ENCODE measurements around the gene PANX1. TPM values are rescaled to one million over a fixed set of nuclear protein-coding genes. Genes with fewer than 3 reads are reported as not detected.

PANX1 gene
- total RNA-seq, 1 experiment from 2014 or later = 62.9 TPM

- Histone ChIP-seq H3F3A (ENCODE audit: low read length, unreplicated experiment) (no peaks in the 10 kb centered on the region), H3K4me3 (ENCODE audit: low read length) (no peak overlapping the region), H3K9me3 (ENCODE audit: low read length) (no peaks in the 10 kb centered on the region), H3K27ac (ENCODE audit: low read length) (no peak overlapping the region), H2AFZ (ENCODE audit: low read length) (no peak overlapping the region), H3K9ac (ENCODE audit: low read length) (no peak overlapping the region), H4K20me1 (ENCODE audit: low read length) (peaks cover 73% of the 10 kb centered on the region), H3K9me2 (replicated peaks; ENCODE audit: low read length) (no peaks in the 10 kb centered on the region), H3K4me2 (ENCODE audit: low read length) (no peak overlapping the region), H3K4me1 (ENCODE audit: insufficient read depth, low read length) (peaks cover 56% of the 10 kb centered on the region), H3K79me2 (ENCODE audit: low read length) (peaks cover 82% of the 10 kb centered on the region), H3K27me3 (ENCODE audit: low read length) (no peaks in the 10 kb centered on the region), H3K36me3 (ENCODE audit: low read depth, low read length) (peaks cover 15% of the 10 kb centered on the region; the same call in 1 of the 2 replicates)
- intact Hi-C loops (cut with micrococcal nuclease) = no loop called here
- no peak for ATAC-seq
- no TSS peak for BruUV-seq (replicated peaks)
- ChIA-PET CTCF (no interaction called here), POLR2A (ENCODE audit: unreplicated experiment) (interaction anchor here (0.6 kb wide), 1 partner anchor 489 kb away, joined by 6 read pairs; the partner anchor contains the start of gene CEP295)
- DNase-seq = no peak
- TF ChIP-seq EZH2 (IDR thresholded peaks at IDR 0.05; ENCODE audit: low read length, unreplicated experiment) = no peak
Observed at GRCh38 chr11:94150704-94151685, 22.4 kb downstream of the PANX1 start.

GRCh38 chr11:94151903-94152677, 23.4 kb downstream of the PANX1 start:
- ATAC-seq (peak; percentile 95), DNase-seq (peak; percentile 96)
- ChIA-PET POLR2A (ENCODE audit: unreplicated experiment) (no interaction called here), CTCF (interaction anchor here (0.6 to 1.0 kb wide), 2 partner anchors 48 to 257 kb away, joined by 5 read pairs; no protein-coding TSS in a partner anchor)
- Histone ChIP-seq H2AFZ (ENCODE audit: low read length) (no peak overlapping the region), H3K4me1 (ENCODE audit: insufficient read depth, low read length) (peaks cover 56% of the 10 kb centered on the region), H3K27ac (ENCODE audit: low read length) (peak overlapping the region; percentile 52), H3K9me3 (ENCODE audit: low read length) (no peaks in the 10 kb centered on the region), H3K79me2 (ENCODE audit: low read length) (peaks cover 77% of the 10 kb centered on the region), H3F3A (ENCODE audit: low read length, unreplicated experiment) (no peaks in the 10 kb centered on the region), H3K4me3 (ENCODE audit: low read length) (no peak overlapping the region), H4K20me1 (ENCODE audit: low read length) (peaks cover 71% of the 10 kb centered on the region), H3K9me2 (replicated peaks; ENCODE audit: low read length) (no peaks in the 10 kb centered on the region), H3K27me3 (ENCODE audit: low read length) (no peaks in the 10 kb centered on the region), H3K36me3 (ENCODE audit: low read depth, low read length) (peaks cover 18% of the 10 kb centered on the region; the same call in 1 of the 2 replicates), H3K9ac (ENCODE audit: low read length) (no peak overlapping the region), H3K4me2 (ENCODE audit: low read length) (peak overlapping the region; percentile 37)
- TF ChIP-seq CTCF (conservative IDR thresholded peaks at IDR 0.05; ENCODE audit: low read depth, low read length) = no peak
- no peak for TF ChIP-seq EZH2 (IDR thresholded peaks at IDR 0.05; ENCODE audit: low read length, unreplicated experiment)
- TF ChIP-seq EZH2phosphoT487 (IDR thresholded peaks at IDR 0.05; ENCODE audit: borderline replicate concordance, low read length) = no peak; the same call in 1 of the 2 replicates
- intact Hi-C loops (cut with micrococcal nuclease) = no loop called here
- no TSS peak for BruUV-seq (replicated peaks)

- Histone ChIP-seq H3K79me2 (ENCODE audit: low read length) (peaks cover 72% of the 10 kb centered on the region), H3K27ac (ENCODE audit: low read length) (peak overlapping the region; percentile 52), H3K27me3 (ENCODE audit: low read length) (no peaks in the 10 kb centered on the region), H3K4me2 (ENCODE audit: low read length) (peak overlapping the region; percentile 37), H3K9ac (ENCODE audit: low read length) (no peak overlapping the region), H3K4me3 (ENCODE audit: low read length) (no peak overlapping the region), H3K36me3 (ENCODE audit: low read depth, low read length) (peaks cover 18% of the 10 kb centered on the region; the same call in 1 of the 2 replicates), H3F3A (ENCODE audit: low read length, unreplicated experiment) (no peaks in the 10 kb centered on the region), H4K20me1 (ENCODE audit: low read length) (peaks cover 66% of the 10 kb centered on the region), H3K4me1 (ENCODE audit: insufficient read depth, low read length) (peaks cover 56% of the 10 kb centered on the region), H3K9me3 (ENCODE audit: low read length) (no peaks in the 10 kb centered on the region), H3K9me2 (replicated peaks; ENCODE audit: low read length) (no peaks in the 10 kb centered on the region), H2AFZ (ENCODE audit: low read length) (no peak overlapping the region)
- ATAC-seq = no peak
- no peak for DNase-seq
- intact Hi-C loops (cut with micrococcal nuclease) = no loop called here
- no TSS peak for BruUV-seq (replicated peaks)
- TF ChIP-seq EZH2 (IDR thresholded peaks at IDR 0.05; ENCODE audit: low read length, unreplicated experiment) (no peak), CTCF (conservative IDR thresholded peaks at IDR 0.05; ENCODE audit: low read depth, low read length) (no peak), EZH2phosphoT487 (IDR thresholded peaks at IDR 0.05; ENCODE audit: borderline replicate concordance, low read length) (no peak)
- ChIA-PET CTCF (interaction anchor here (0.6 to 1.0 kb wide), 2 partner anchors 49 to 257 kb away, joined by 5 read pairs; no protein-coding TSS in a partner anchor), POLR2A (ENCODE audit: unreplicated experiment) (no interaction called here)
Observed at GRCh38 chr11:94152678-94153065, 24.0 kb downstream of the PANX1 start.
